HG03135 (cell line): ENCODE results near the gene KCNS1.

ENCODE experiments used
- ATAC-seq: cut with Tn5 transposase; IDR thresholded peaks from one replicate; pipeline ENCODE4 v1.9.1; 2021; ENCODE audit warnings: mild to moderate bottlenecking, moderate library complexity; ENCODE audit not compliant: unreplicated experiment

Gene KCNS1

DNA sequence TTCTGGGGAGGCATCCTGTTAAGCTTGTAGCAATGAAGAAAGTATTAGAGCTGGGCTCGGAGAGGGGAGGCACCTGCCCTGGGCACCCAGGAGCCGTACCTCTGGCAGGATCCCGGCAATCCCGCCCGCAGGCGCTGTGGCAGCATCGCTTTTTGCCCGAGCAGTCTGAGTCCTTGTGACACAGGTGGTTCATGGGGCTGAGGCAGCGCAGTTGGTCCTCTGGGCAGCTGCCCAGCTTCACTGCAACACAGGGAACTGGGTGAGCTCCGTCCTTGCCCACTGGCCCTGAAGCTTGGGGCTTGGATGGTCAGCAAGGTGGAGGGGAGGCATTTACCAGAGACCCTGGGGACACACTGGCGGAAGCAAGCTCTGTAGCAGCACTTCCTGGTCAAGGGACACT, 9.4 kb upstream of the KCNS1 start:
- ATAC-seq: no peak

DNA sequence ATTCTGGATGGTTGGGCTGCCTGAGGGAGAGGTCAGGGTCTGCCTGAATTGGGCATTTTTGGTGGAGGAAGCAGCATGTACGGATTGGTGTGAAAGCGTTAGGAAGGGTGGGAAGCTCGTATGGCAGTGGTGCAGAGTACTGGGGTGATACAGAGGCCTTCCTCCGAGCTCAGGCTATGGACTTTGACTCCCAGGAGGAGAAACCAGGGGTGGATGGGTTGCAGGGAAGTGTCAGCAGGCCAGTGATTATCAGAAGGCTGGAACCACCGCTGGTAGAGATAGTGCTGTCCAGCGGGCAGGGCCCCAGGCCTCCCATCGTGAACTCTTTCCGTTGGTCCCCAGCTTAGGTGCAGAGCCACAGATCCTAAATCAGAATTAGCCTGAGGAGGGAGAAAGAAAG, 8.7 kb upstream of the KCNS1 start:
- ATAC-seq: no peak

DNA sequence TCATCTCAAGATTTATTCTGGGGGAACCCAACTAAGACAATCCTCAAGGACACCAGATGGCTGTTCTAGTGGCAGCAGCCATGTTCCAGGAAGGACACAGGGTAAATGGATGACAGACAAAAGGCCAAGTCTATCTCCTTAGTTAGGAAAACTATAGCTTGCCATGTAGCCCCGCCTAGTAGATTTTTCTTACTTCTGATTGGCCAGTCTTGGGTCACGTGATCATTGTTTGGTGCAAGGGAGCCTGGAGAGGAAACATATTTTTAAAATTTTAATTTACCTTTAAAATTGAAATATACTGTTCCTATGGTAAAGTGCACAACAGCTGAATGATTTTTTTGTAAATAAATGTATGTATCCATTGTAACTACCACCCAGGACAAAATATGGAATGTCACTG, 4.4 kb upstream of the KCNS1 start:
- no peak for ATAC-seq

DNA sequence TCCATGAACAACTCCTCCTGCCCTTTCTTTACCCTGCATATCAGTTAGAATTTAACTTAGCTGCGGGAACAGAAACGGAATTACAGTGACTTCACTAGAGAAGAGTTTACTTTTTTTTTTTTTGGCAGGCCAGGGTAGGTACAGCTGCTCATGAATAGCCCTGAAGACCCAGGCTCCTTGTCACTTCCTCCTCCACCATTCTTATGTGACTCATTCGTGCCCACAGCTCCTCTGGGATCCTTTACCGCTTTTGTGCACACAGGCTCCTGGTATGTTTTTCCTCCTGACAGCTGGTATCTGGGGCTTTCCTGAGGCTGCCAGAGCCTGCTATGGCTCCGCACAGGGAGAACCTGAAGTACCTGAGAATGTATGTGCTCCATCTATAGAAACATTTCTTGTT, 3.9 kb upstream of the KCNS1 start:
- no peak for ATAC-seq

DNA sequence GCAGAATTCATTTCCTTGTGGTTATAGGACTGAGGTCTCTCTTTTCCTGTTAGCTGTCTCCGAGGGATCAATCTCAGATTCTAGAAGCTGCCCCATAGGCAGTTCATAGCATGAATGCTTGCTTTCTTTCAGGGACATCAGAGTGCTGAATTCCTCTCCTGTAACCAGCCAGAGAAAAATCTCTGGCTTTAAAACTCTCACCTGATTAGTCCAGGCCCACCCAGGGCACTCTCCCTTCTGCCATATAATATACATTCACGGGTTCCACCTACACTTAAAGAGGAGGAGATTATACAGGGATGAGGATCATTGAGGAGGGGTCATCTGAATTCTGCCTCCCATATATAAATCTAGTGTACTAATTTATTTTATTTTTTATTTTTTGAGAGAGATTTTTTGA, 2.1 kb upstream of the KCNS1 start:
- no peak for ATAC-seq

DNA sequence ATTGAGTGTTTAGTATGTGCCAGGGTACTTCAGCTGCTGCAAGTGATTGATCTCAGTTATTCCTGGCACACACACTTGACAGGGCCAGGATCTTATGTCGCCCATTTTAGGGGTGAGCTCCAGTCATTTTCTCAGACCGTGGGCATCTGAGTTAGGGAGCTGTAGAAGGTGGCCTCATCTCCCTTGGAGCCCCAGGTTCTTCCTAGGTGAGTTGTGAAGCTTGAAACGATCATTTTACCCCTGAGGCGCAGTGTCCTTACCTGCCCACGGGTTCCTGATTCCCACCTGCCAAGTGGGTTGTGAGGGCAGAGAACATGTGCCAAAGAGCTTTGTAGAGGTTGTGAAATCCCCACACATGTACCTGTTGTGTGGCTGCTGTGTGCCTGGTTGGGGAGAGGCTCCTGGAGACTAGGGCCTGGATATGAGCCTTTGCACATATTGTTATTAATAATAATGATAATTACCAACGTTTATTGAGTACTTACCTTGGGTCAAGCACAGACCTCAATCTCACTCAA, 465 bp upstream of the KCNS1 start:
- ATAC-seq: no peak

DNA sequence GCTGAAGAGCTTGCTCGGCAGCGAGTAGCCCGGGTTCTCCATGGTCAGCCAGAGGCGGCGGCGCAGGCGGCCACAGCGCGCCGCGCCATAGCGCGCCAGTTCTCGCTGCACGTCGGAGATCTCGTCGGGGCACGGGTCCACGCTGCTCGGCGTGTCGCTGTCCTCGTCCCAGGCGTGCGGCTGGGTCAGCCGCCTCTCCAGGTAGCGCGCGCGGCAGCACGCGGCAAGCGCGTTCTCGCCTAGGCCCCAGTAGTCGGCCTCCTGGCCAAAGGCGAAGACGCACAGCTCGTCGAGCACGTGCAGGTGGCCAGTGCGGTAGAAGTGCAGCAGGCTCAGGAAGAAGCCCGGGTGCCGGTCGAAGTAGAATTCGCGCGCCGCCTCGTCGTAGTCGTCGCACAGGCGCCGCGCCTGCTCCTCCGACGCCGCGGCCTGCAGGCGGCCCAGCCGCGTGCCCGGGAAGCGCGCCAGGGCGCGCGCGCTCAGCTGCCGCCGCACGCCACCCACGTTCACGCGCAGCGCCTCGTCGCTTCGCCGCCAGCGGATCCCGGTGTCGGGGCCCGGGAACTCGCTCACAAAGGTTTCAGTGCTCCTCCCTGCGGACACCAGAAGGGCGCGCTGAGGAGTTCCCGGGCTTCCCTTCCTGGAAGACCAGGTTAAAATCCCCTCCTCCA, 2.7 kb downstream of the KCNS1 start:
- no peak for ATAC-seq

DNA sequence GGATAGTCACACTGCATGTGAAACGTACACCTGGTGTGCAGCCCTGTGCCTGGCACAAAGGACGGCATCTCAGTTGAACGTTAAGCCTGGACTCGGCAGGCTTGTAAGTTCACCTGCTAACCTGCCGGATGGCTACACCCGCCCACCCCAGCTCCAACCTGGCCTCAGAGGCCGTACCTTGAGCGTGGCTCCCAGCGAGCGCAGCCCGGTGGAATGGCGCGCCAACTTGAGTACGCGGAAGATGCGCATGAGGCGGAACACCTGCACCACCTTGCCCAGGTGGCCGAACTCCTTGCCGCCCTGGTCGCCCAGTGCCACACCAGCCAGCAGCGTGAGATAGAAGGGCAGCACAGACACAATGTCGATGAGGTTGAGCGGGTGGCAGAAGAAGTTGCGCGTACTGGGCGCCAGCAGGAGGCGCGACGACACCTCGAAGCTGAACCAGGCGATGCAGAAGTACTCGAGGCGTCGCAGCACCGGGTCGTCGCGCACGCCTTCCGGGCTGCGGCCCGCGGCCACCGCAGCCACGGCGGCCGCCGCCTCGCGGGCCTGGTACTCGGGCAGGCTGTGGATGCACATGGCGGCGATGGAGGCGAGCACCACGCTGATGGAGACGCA, 3.3 kb downstream of the KCNS1 start:
- no peak for ATAC-seq

DNA sequence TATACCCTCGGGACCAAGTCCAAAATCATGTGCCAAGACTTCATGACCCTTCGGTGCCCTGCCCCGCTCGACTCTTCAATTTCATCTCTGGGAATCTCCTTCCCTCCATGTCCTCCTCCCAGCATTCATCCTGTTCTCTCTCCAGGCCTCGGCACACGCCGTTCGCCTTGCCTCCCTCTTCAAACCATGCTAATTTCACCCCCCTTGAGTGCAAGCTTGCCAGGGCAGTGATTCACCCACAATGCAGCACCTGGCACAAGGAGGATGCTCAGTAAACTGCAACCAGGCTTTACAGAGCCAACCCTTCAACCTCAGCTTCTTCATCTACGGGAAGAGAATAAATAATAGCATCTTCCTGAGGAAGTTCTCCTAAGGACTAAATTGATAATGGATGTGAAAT, 4.1 kb downstream of the KCNS1 start:
- no peak for ATAC-seq

DNA sequence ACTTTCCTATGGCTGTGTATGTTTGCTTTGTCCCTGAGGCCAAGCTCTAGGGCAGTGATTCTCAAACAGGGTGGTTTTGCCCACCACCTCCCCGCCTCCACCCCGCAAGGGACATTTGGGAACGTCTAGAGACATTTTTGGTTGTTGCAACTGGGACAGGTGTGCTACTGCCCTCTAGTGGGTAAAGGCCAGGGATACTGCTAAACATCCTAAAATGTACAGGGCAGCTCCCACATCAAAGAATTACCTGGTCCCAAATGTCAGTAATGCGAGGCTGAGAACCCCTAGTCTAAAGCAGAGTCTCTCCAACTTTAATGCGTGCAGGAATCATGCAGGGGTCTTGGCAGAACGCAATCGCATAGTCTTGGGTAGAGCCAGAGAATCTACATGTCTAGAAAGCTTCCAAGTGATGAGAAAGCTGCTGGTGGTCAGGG, 5.1 kb downstream of the KCNS1 start:
- ATAC-seq: no peak

DNA sequence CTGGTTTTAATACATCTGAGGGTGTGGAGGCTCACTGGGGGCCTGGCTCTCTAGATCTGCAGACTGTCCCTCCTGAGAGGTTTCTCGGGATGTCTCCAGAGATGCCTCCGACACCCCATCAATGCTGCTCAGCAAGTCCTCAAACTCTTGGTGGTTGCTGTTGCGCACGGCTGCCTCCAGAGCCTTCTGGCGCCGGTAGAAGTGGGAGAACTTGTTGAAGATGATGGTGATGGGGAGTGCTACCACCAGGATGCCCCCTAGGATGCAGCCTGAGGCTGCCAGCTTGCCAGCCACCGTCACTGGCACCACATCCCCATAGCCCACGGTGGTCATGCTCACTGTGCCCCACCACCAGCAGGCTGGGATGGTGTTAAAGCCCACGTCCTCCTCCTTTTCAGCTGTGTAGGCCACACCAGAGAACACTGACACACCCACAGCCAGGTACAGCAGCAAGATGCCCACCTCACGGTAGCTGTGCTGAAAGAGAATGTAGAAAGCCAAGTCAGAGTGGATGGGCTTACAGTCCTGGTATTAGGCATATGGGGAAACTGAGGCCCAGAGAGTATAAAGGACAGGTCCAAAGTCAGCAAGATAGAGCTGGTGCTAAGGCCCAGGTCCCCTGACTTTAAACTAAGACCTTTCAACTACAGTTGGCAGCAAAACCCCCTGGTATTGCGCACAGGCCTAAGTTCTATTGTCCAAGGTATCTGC, 5.9 kb downstream of the KCNS1 start:
- ATAC-seq: no peak

DNA sequence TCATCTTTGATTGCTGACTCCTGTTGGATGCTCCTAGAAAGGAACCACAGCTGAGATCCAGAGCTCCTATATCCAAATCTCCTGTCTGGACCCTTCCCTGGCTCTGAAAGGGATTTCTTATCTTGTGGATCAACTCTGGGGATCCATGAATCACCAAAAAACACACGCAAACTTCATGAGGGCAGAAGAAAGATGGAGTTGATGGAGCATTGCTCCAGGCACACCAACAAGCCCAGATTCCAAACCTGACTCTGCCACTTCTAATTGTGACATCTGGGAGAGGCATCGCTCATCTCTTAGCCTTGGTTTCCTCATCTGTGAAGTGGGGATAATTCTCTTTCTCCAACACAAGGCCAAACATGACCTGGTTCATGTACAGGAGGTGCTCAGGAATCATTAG, 6.7 kb downstream of the KCNS1 start:
- no peak for ATAC-seq

DNA sequence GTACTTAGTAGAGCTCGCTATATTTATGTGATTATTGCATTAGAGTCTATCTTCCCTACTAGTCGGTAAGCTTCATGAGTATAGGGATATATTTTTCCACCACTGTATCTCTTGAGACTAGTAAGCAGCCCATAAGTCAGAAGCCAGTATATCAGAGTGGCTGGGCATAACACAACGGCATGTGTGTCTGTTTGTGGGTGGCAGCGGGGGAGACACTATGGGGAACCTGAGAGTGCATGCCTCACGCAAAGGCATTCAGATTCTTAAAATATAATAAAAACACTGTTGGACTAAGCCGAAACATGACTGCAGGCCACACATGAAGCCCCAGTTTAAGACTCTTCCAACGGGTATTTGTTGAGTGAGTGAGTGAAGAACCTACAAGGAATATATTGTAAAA, 8.0 kb downstream of the KCNS1 start:
- no peak for ATAC-seq

DNA sequence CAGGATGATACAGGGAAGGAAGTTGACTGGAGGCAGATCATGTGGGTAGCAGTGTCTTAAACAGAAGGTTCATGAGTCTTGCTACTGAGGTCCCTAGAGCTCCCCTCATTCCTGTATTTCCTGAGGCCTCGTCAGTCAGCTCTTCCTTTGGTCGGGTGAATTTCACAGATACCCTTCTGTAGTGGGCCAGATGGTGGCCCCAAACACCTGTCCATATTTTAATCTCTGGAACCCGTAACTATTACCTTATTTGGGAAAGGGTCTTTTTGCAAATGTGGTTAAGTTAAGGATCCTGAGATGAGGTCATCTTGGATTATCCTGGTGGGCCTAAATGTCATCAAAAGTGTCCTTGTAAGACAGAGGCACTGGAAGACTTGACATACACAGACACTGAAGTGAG, 9.6 kb downstream of the KCNS1 start:
- ATAC-seq: no peak

DNA sequence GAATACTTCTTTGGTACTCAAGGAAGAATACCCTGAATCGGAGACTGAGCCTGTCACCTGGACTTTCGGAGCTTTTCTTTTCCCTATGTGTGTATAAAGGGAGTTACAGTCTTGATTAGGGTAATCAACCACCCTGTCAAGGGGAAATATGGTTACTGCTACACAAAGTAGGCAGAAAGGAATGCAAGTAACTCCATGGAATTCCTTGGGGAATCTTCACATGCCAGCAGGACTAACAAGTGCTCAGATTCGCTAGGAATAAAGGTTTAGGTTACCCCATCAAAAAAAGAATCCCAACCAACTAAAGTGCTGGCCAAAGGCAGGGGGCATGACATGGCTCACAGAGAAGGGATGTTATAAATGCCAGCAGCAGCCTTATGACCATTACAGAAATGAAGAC, 10.4 kb downstream of the KCNS1 start:
- ATAC-seq: no peak

DNA sequence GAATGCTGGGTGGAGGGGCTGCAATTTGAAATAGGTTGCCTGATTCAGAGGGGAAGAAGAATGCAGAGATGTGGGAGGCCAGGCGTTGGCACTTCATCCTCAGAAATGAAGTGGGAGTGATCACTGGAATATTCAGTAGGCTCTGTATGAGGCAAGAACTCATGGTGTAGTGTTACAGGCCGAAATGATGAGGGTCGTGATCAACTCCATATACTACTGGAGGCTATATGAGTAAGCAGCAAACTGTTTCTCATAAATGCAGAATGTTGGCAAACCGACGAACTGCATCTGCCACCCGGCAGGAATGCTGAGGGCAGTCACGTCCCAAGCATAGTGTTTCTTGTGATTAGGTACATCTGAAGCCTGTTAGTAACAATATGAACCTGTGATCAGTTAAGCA, 12.7 kb downstream of the KCNS1 start:
- no peak for ATAC-seq

DNA sequence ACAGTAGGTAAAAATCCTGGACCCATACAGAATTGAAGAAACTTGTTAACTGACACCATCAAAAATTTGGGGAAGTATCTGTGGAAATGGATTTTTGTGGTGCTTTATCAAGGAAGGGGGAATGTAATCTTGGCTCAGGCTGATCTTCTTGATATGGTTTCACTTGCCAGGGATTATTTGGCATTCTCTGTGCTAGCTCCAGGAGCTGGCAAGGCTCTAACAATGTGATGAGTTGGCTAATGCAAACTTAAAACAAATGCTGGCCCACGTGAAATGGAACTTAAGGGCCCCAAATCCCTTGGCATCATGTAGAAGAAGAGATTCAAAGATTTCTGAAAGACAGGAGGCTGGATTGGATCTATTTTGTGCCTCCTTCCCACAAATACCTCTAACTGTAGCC, 13.1 kb downstream of the KCNS1 start:
- no peak for ATAC-seq

DNA sequence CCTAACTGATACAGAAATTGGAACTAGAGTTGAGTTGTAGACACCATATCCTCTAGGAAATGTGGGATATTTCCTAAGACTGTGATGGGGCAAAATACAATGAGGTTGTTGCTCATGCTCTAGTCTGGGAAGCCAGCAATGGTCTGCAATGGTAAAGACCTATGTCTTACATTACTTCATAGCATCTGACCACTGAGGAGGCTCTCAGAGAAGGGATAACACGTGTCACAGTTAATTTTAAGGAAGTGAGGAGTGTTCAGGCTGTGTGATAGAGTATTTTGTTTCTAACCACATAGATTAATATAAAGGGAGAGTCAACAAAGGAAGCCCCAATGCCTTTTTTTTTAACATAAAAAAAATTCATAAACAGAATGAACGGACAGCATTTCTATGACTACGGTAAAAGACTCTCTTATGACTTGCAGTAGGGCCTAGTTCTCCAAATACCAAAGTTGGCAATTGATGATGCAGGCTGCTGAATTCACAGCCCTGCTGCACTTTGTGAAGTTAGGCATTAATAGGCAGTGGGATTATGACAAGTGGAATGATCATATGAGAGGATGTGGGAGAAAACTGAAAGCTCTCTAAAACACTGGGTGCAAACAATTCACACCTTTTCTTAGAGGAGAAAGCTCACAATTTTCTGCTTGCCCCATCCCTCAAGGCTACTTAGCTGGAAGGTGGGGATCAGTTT, 13.7 kb downstream of the KCNS1 start:
- ATAC-seq: no peak

DNA sequence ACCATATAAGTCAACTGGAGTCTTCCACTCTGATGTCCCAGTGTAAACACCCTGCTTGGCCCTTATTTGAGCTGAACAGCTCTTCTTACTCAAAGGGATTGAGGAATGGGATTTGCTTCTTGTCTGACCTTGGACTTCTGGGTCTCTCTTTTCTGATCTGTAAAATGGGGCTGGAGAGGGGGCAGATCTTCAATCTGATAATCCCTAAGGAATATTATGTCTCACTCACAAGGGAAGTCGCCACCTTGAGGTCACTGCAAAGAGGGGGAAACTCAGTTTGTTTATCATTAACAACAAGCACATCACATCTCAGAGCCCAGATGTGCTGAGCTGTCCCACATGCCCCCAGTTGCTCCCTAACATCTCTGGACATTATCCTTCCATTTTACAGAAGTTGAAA, 15.1 kb downstream of the KCNS1 start:
- ATAC-seq: no peak

DNA sequence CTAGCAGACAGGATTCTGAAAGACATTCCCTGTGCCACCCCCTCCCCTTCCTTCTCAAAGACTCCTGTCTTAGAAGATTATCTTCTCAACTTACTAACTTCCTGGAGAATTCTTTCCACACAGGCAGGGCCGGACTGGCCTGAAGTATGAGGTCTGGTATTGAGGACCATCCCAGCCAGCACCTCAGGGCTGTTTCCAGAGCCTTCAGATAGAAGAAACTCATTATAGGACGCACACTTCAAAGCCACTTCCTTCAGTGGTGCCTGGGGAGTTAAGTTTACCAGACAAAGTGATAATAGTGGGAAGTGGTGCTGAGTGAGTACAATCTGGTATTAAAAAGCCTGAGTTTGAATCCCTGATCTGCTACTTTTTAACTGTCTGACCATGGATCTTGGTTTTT, 15.6 kb downstream of the KCNS1 start:
- no peak for ATAC-seq

DNA sequence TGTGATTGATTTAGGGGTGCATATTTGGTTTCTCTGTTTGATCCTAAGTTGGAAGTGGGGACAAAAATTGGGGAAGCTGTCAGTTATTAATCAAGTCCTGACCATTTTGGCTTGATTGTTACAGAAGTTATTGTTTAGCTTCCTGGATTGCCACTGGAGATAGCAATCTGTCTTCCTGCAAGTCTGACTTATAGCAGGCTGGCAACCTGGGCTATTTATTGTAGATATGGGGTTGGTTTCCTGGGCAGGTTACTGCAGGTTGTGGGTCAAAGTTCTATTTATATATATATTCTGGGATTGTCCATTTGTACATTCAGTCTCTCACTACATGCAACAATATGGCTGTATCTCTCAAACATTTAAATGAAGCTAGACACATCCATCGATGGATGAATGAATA, 17.8 kb downstream of the KCNS1 start:
- no peak for ATAC-seq

DNA sequence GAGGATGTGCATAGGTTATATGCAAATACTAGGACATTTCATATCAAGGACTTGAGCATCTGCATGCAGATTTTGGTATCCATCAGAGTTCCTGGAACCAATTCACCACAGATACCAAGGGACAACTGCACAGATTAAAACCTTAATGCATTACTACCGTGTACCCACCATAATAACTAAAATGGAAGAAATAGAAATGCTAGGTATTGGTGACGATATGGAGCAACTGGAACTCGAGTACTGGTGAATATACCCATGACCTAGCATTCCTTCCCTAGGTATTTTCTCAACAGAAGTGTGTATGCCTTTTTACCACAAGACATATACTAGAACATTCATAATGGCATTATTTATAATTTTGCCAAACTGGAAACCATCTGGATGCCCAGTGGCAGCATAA, 18.5 kb downstream of the KCNS1 start:
- ATAC-seq: no peak
